GM12891 (cell line): ENCODE data around the gene FADS1.

ENCODE experiments used
- POLR2A ChIP-seq: IDR thresholded peaks from 2 replicates; pipeline ENCODE4 v1.6.1; 2011; ENCODE audit warnings: low read depth, low read length, control low read depth
- POLR2AphosphoS5 ChIP-seq: IDR thresholded peaks from 2 replicates; pipeline ENCODE4 v1.6.1; 2011; ENCODE audit warnings: low read depth, low read length, control low read depth
- POU2F2 ChIP-seq: IDR thresholded peaks from 2 replicates; pipeline ENCODE4 v1.6.1; 2011; ENCODE audit warnings: low read depth, mild to moderate bottlenecking, control low read depth, low read length, moderate library complexity
- SPI1 ChIP-seq: IDR thresholded peaks from 2 replicates; pipeline ENCODE4 v1.6.1; 2011; ENCODE audit warnings: low read depth, low read length, control low read depth
- TAF1 ChIP-seq: IDR thresholded peaks from 2 replicates; pipeline ENCODE4 v1.6.1; 2011; ENCODE audit warnings: low read depth, low read length, control low read depth

GRCh38 chr11:61756452-61757212 is 60.2 kb downstream of the FADS1 start:
- no peak for TF ChIP-seq TAF1
- TF ChIP-seq POU2F2 = no peak
- TF ChIP-seq POLR2AphosphoS5 = no peak
- no peak for TF ChIP-seq POLR2A
- peak; percentile 18; the same call in 1 of the 2 replicates for TF ChIP-seq SPI1
